GOT3 (cell line): ENCODE measurements around the gene TENT5D.
"Not testable (repeated sequence)": the region's sequence is repeated elsewhere in the genome, so short reads cannot be mapped to it uniquely, and the experiment has no call there.

Experiments
- DNase-seq: peaks from one replicate; lab custom pipeline; 2025; ENCODE audit warnings: mixed read lengths; lab: John Stamatoyannopoulos, UW

Gene TENT5D

DNA sequence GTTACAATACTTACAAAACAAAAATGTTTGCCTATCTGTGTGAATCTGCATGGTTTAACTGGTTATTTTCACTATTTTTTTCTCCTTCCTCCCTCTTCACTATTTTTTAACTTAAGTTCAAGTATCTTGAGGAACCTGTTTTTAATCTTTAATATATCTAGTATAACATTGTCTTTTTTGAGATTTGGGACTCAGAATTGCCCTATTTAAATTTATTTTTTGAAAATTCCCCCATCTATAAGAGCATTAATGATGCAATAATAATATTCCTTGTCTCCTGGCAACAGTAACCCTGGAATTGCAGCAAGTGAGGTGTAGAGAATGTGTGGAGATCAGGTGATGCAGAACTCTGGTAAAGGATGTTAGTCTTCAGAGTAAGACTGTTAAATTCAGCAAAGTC, at the start of gene TENT5D:
Gene TENT5D, plus strand, starts transcription at position 301 of the 400 bp plus-strand sequence. CDS start 22,093 bp downstream, outside the sequence.
- no peak for DNase-seq

- not testable (repeated sequence) for DNase-seq
Measured at GRCh38 chrX:80385651-80386050, 34.6 kb upstream of the TENT5D start.

DNA sequence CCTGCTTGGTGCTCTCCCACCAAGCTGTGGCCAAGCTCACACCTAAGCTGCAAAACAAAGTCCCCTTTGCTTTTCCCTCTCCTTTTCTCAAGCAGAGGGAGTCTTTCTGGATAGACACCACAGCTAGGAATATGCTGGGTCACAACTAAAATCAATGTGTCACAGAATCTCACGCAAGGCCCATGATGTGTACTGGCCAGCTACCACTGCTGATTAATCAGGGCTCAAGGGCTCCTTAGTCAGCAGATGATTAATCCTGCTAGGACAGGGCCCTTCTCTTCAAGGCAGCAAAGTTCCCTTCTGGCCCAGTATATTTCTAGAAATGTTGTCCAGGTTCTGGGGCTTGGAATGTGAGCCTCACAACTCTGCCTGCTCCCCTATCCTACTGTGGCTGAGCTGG, 32.0 kb upstream of the TENT5D start:
- DNase-seq = peak; percentile 4

DNA sequence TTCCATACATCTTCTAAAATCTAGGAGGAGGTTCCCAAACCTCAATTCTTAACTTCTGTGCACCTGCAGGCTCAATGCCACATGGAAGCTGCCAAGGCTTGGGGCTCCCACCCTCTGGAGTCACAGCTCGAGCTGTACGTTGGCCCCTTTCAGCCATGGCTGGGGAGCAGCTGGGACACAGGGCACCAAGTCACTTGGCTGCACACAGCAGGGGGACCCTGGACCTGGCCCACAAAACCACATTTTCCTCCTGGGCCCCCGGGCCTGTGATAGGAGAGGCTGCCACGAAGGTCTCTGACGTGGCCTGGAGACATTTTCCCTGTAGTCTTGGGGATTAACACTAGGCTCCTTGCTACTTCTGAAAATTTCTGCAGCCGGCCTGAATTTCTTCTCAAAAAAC, 8.2 kb upstream of the TENT5D start:
- no peak for DNase-seq

- no peak for DNase-seq
Measured at GRCh38 chrX:80423000-80423399, 2.8 kb downstream of the TENT5D start.

DNA sequence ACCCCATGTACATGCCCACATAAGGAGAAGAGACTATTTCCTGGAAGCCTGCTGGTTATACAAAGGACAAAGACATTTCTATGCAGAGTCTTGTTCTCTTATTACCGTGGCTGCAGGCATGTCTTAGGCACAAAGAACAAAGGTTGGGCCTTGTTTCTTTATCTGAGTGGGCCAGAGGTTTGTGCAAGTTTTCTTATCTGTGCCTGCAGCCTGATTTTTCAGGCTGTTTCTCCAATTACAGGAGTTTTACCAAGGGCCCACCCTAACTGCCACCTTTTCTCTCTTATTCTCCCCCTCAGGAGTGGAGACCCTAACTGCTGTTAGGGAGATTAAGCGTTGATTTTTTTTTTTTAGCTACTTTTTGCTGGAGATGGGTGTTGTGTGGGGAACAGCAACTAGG, 3.5 kb downstream of the TENT5D start:
- DNase-seq = no peak

DNA sequence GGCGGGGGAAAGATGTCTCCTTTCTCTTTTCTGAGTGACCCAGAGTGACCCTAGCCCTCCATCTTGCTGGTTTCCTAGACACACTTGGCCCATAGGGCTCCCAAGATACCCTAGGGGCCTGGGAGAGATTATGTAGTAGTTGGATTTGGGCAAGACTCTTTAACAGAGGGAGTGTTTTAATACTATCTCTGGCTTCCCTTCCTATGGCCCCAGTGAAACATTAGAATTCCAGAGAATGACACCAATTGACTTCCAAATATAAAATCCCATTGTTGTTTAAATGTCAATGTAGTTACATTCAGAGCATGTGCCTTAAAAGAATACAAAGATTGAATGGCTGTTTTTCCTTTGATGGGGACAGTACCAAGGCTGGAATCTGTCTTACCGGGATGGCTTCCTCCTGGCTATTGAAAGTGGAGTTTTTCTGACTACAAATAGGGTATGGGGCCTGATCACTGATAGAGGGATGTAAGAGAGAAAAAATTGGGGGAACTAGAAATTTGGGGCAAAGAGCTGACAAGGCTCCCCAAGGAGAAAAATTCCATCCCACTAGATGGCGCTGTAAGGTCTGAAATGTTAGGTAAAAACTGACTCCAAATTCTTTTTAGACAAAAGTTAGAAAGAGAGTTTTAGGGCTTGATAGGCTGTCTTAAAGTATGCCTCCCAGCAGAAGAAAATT, 10.7 kb downstream of the TENT5D start:
- no peak for DNase-seq

GRCh38 chrX:80431505-80431832, 11.2 kb downstream of the TENT5D start:
- no peak for DNase-seq

DNA sequence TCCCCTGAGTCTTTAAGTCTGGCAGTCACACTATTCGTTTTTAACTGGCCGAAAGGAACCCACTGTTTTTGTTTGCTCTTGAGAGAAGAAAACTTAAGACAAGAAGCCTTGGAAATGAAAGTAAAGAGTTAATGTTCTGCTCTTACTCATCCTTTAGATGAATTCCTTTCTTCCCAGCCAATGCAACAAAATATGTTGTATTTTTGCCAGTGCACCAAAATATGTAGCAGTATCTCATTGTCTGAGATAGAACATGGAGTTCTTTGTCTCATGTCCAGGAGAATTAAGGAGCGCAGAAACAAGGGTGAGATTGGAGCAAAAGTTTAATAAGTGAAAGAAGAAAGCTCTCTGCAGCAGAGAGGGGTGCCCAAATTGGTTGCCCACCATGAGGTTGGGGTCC, 12.2 kb downstream of the TENT5D start:
- no peak for DNase-seq

GRCh38 chrX:80432863-80433262, 12.6 kb downstream of the TENT5D start:
- DNase-seq = no peak

- DNase-seq = not testable (repeated sequence)
Measured at GRCh38 chrX:80468166-80468565, 47.9 kb downstream of the TENT5D start.

DNA sequence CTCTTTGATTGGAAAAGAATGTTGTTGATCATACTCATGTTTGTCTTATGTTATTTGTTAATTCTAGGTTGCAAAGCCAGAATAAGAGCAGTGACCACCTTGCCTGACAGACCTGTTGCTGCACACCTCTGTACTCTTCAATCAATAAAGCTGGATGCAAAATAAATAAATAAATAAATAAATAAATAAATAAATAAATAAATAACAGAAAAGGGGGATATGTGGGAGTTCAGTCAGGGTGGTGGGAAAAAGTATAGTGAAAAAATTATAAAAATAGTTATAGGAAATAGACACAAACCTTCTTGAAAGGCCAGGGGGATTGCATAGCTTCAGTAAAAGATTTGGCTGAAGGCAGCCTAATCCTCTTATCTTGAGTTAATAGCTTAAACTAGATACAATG, 51.3 kb downstream of the TENT5D start:
- no peak for DNase-seq

- DNase-seq = no peak
Measured at GRCh38 chrX:80485543-80485942, 65.3 kb downstream of the TENT5D start.

DNA sequence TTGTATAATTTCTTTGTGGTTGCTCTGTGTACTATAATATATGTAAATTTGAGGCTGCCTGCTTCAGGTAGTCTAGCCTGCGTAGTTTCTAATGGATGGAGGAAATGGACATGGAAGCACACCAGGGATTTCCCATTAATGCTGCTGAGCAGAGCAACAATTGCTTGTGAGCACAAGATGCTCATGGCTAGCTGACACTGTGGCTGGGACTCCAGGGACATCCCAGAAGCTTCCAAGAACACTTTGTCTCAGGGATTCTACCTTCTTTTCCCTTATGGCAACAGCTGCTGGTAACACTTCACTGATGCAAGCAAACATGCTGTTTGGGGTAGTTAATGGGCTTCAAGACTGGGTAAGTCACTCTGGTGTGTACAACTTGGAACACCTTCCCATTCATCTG, 66.1 kb downstream of the TENT5D start:
- no peak for DNase-seq

DNA sequence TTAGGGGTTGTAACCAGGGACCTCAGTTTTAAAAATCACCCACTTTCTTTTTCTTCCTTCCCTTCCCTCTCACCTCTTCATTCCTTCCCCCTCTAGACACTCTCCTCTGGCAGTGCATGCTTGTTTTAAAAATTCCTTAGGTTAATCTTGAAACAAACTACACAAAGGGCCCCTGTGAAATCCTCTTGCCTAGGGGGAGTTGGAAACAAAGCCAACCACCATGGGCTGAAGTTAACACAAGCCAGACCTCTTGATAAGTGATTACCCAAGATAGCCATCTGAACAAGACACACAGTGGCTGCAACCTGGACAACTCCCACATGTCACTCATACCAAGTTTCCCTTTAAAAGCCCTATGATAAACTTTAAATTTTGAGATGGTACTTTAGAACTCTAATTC, 68.9 kb downstream of the TENT5D start:
- no peak for DNase-seq
